Smooth muscle cell (in vitro differentiated cells): ENCODE results near the gene SRBD1. TPM values are rescaled to one million over a fixed set of nuclear protein-coding genes. Genes with fewer than 3 reads are reported as not detected.
"Not testable (repeated sequence)": the region's sequence is repeated elsewhere in the genome, so short reads cannot be mapped to it uniquely, and the experiment has no call there.

Experiments
- DNase-seq: peaks from one replicate; lab custom pipeline; 2025; ENCODE audit not compliant: unreplicated experiment; lab: John Stamatoyannopoulos, UW
- H2AFZ ChIP-seq: fragments of 200-600 bp; sonication (generic); 2 replicates; pipeline ENCODE4 v1.6.0; 2016; ENCODE audit warnings: antibody characterized with exemption, low read depth, mild to moderate bottlenecking
- H3F3A ChIP-seq: fragments of 200-600 bp; sonication (generic); 2 replicates; pipeline ENCODE4 v1.6.0; 2017; ENCODE audit warnings: antibody characterized with exemption, low read depth
- H3K27ac ChIP-seq: fragments of 200-600 bp; sonication (generic); 2 replicates; pipeline ENCODE4 v1.5.1; 2016; ENCODE audit warnings: low read depth, mild to moderate bottlenecking
- H3K27me3 ChIP-seq: fragments of 200-600 bp; sonication (generic); 2 replicates; pipeline ENCODE4 v1.6.1; 2016; ENCODE audit warnings: low read depth, mild to moderate bottlenecking
- H3K36me3 ChIP-seq: fragments of 200-600 bp; sonication (generic); 2 replicates; pipeline ENCODE4 v1.5.1; 2016; ENCODE audit warnings: low read depth
- H3K4me1 ChIP-seq: fragments of 200-600 bp; sonication (generic); 2 replicates; pipeline ENCODE4 v1.5.1; 2016; ENCODE audit warnings: low read depth
- H3K4me2 ChIP-seq: fragments of 200-600 bp; sonication (generic); 2 replicates; pipeline ENCODE4 v1.6.0; 2016; ENCODE audit warnings: mild to moderate bottlenecking
- H3K4me3 ChIP-seq: fragments of 200-600 bp; sonication (generic); 2 replicates; pipeline ENCODE4 v1.5.1; 2016; ENCODE audit warnings: mild to moderate bottlenecking
- H3K79me2 ChIP-seq: fragments of 200-600 bp; sonication (generic); 2 replicates; pipeline ENCODE4 v1.6.0; 2016; ENCODE audit warnings: low read depth, mild to moderate bottlenecking
- H3K9ac ChIP-seq: fragments of 200-600 bp; sonication (generic); 2 replicates; pipeline ENCODE4 v1.6.0; 2016; ENCODE audit warnings: low read depth
- H3K9me3 ChIP-seq: fragments of 200-600 bp; sonication (generic); replicated peaks from 2 replicates; pipeline ENCODE4 v1.5.1; 2016; ENCODE audit warnings: low read depth
- H4K20me1 ChIP-seq: fragments of 200-600 bp; sonication (generic); 2 replicates; pipeline ENCODE4 v1.6.0; 2016; ENCODE audit warnings: low read depth
- WGBS: methylation state at CpG from one replicate; pipeline ENCODE4 v1.1.7; 2016; ENCODE audit warnings: low lambda C conversion rate; 5-methylcytosine and 5-hydroxymethylcytosine counted together
- polyA plus RNA-seq: library from polyadenylated mRNA; unstranded; fragments of >200 nt; fragmentation: Nextera tagmentation; extraction: Ambion mirVana; gene quantifications from 2 replicates; pipeline ENCODE4 v1.2.1, GENCODE V29; 2016
- total RNA-seq: library from RNA; depleted of rRNA; stranded (reverse); fragments of >200 nt; gene quantifications from 2 replicates; pipeline ENCODE4 v1.2.3, GENCODE V29; 2014
- TF ChIP-seq, protein P1 (sequence below): fragments of 200-600 bp; sonication (generic); IDR thresholded peaks from 2 replicates; pipeline ENCODE4 v1.5.1; 2017; ENCODE audit warnings: borderline replicate concordance, mild to moderate bottlenecking, antibody characterized with exemption; ENCODE audit not compliant: insufficient read depth, poor library complexity, severe bottlenecking

The SRBD1 gene
- total and polyA plus RNA-seq, 2 experiments from 2014 or later: 11.1 to 22.5 TPM

DNA sequence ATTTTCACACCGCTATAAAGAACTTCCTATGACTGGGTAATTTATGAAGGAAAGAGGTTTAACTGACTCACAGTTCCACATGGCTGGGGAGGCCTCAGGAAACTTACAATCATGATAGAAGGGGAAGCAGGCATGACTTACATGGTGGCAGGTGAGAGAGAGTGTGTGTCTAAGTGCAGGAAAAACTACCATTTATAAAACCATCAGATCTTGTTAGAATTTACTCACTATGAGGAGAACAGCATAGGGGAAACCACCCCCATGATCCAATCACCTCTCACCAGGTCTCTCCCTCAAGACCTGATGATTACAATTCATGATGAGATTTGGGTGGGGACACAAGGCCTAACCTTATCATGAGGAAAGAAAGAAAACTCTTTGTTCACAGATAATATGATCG is 174.6 kb downstream of the SRBD1 start:
- TF ChIP-seq, protein P1, sequence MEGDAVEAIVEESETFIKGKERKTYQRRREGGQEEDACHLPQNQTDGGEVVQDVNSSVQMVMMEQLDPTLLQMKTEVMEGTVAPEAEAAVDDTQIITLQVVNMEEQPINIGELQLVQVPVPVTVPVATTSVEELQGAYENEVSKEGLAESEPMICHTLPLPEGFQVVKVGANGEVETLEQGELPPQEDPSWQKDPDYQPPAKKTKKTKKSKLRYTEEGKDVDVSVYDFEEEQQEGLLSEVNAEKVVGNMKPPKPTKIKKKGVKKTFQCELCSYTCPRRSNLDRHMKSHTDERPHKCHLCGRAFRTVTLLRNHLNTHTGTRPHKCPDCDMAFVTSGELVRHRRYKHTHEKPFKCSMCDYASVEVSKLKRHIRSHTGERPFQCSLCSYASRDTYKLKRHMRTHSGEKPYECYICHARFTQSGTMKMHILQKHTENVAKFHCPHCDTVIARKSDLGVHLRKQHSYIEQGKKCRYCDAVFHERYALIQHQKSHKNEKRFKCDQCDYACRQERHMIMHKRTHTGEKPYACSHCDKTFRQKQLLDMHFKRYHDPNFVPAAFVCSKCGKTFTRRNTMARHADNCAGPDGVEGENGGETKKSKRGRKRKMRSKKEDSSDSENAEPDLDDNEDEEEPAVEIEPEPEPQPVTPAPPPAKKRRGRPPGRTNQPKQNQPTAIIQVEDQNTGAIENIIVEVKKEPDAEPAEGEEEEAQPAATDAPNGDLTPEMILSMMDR: no peak
- Histone ChIP-seq H3K4me3 (no peak overlapping the region), H3K27ac (no peak overlapping the region), H4K20me1 (no peaks in the 10 kb centered on the region), H3K79me2 (no peaks in the 10 kb centered on the region), H3K9me3 (no peaks in the 10 kb centered on the region), H3K36me3 (no peaks in the 10 kb centered on the region), H3K4me2 (no peak overlapping the region), H3K9ac (no peak overlapping the region), H3F3A (no peaks in the 10 kb centered on the region), H2AFZ (no peak overlapping the region), H3K4me1 (no peaks in the 10 kb centered on the region), H3K27me3 (no peaks in the 10 kb centered on the region)
- no peak for DNase-seq
- WGBS: 82% methylated on average over 2 of the region's 2 CpGs

DNA sequence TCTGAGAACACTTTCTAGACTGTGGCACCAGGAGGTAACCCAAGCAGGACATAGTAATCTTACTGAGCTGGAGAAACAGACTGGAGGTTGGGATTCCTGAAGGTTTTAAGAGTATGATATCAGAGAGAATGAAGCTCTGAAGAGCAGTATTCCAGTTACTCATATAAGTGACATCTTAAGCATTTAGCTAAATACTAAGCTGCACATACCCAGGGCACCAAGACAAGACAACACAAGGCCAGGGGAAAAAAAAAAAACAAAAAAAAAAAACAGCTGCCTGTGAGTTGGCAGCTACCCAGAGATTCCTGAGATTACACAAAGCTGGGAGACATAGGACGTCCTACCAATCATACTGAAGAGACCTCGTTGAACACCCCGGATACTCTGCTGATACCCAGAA is 175.8 kb downstream of the SRBD1 start:
- 65% methylated on average over 3 of the region's 3 CpGs for whole genome bisulfite sequencing
- peak overlapping the region; percentile 30 for H3K4me2 ChIP-seq
- no peaks in the 10 kb centered on the region for H3K9me3 ChIP-seq
- no peak for DNase-seq
- no peaks in the 10 kb centered on the region for H3K4me1 ChIP-seq
- H3K9ac ChIP-seq: no peak overlapping the region
- H3K27ac ChIP-seq: no peak overlapping the region
- H2AFZ ChIP-seq: no peak overlapping the region
- no peaks in the 10 kb centered on the region for H3F3A ChIP-seq
- TF ChIP-seq, protein P1: no peak
- H3K36me3 ChIP-seq: no peaks in the 10 kb centered on the region
- no peaks in the 10 kb centered on the region for H3K79me2 ChIP-seq
- H4K20me1 ChIP-seq: no peaks in the 10 kb centered on the region
- no peaks in the 10 kb centered on the region for H3K27me3 ChIP-seq
- H3K4me3 ChIP-seq: no peak overlapping the region

DNA sequence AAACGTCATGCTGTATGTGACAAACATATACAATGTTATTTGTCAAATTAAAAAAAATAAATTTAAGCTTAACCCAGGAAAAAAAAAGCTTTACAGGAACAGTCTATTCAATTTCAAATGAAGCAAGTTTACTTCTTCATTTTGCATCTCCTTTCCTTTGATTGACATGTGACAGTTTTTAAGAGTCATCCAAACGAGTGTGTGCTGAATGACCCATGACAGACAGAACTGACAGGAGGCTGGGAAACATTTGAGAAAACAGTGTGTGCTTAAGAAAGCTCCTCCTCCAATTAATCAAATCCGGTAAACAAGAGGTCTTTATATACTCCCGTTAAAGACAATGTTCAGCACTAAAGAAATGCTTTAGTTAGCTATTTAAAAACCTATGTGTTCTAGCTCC is 177.7 kb downstream of the SRBD1 start:
- no peak for DNase-seq
- 76% methylated on average over 4 of the region's 4 CpGs for WGBS
- no peaks in the 10 kb centered on the region for H3F3A ChIP-seq
- H3K4me3 ChIP-seq: no peak overlapping the region
- no peak overlapping the region for H3K27ac ChIP-seq
- TF ChIP-seq, protein P1: no peak
- no peak overlapping the region for H3K9ac ChIP-seq
- no peak overlapping the region for H2AFZ ChIP-seq
- no peaks in the 10 kb centered on the region for H3K4me1 ChIP-seq
- H3K36me3 ChIP-seq: no peaks in the 10 kb centered on the region
- no peak overlapping the region for H3K4me2 ChIP-seq
- H3K79me2 ChIP-seq: no peaks in the 10 kb centered on the region
- H3K27me3 ChIP-seq: no peaks in the 10 kb centered on the region
- H4K20me1 ChIP-seq: peaks cover 4% of the 10 kb centered on the region
- no peaks in the 10 kb centered on the region for H3K9me3 ChIP-seq

DNA sequence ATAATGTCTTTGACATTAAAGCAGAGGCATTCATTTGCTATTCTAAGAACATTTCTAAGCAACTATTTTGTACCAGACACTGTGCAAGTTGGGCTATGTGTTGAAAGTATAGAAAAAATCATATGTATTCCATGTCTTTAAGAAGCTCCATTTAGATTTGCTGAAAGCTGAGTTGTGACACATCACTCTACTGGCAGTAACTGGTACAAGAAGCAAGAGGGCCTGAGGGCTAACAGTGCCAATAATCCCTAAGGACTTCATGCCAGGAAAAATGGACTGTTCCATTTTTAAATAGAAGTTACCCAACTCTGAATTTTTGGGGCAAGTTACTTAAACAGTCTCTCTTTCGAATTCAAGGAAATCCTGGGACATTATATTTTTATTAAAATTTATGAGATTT is 178.7 kb downstream of the SRBD1 start:
- 92% methylated on average over 1 of the region's 1 CpG for WGBS
- no peak overlapping the region for H3K9ac ChIP-seq
- H3K9me3 ChIP-seq: no peaks in the 10 kb centered on the region
- H3K4me2 ChIP-seq: no peak overlapping the region
- no peak overlapping the region for H3K4me3 ChIP-seq
- H3K4me1 ChIP-seq: no peaks in the 10 kb centered on the region
- peaks cover 12% of the 10 kb centered on the region for H4K20me1 ChIP-seq
- no peaks in the 10 kb centered on the region for H3F3A ChIP-seq
- no peak for DNase-seq
- no peak overlapping the region for H3K27ac ChIP-seq
- TF ChIP-seq, protein P1: no peak
- no peaks in the 10 kb centered on the region for H3K36me3 ChIP-seq
- no peaks in the 10 kb centered on the region for H3K27me3 ChIP-seq
- H2AFZ ChIP-seq: no peak overlapping the region
- no peaks in the 10 kb centered on the region for H3K79me2 ChIP-seq

DNA sequence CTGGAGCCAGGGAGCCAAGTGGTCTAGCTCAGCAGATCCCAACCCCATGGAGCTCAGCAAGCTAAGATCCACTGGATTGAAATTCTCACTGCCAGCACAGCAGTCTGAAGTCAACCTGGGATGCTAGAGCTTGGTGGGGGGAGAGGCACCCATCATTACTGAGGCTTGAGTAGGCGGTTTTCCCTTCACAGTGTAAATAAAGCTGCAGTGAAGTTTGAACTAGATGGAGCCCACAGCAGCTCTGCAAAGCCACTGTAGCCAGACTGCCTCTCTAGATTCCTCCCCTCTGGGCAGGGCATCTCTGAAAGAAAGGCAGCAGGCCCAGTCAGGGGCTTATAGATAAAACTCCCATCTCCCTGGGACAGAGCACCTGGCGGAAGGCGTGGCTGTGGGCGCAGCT is 185.0 kb downstream of the SRBD1 start:
- DNase-seq, H3F3A ChIP-seq, H3K9ac ChIP-seq, H2AFZ ChIP-seq, H3K4me2 ChIP-seq, H3K4me1 ChIP-seq, H3K4me3 ChIP-seq, H3K27ac ChIP-seq, H3K36me3 ChIP-seq, H3K9me3 ChIP-seq, H3K27me3 ChIP-seq, H3K79me2 ChIP-seq: not testable (repeated sequence)
- peaks cover 12% of the 10 kb centered on the region for H4K20me1 ChIP-seq
- 93% methylated on average over 4 of the region's 4 CpGs for WGBS
